Measurements from ENCODE around the gene MOCS3. TPM values are rescaled to one million over a fixed set of nuclear protein-coding genes. Genes with fewer than 3 reads are reported as not detected.

MOCS3 gene
- total and polyA plus RNA-seq, 8 donors: 0.89 to 7.0 (median 2.4) TPM; not detected in 1

DNA sequence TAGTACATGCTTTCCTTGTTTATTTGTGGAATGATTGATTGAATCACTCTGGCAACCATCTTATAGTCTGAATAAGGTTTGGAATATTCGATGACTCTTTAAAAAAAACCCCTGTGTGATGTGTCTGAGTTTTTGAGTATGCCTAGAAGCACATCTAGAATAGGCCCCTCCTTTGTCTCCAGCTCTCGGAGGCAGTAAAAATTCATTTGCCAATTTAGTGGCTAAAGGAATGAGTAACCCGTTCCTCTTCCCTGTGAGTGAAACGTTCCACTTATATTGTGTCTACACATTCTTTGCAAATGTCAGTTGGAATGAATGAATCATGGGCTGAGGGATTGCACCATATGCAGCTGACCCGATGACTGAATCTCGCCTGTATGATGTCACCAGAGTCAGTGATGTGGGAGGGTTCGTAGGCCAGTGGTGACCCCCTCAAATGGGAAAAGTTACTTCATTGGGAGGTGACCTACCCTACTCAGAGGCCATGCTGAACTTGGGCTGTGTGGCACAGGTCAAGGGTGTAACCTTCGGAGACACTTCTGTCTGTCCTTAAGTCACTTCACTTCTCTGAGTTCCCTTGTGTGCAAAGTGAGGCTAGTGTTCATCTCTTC lies 21.6 kb downstream of the MOCS3 start:
- Histone ChIP-seq H3K27ac (no peak overlapping the region), H3K27me3 (peaks cover 0 to 80% (median 4%) of the 10 kb centered on the region in 3 donors), H3K36me3 (no peaks in the 10 kb centered on the region), H3K4me1 (peaks cover 0 to 14% (median 13%) of the 10 kb centered on the region in 4 donors), H3K9me3 (no peaks in the 10 kb centered on the region), H3K4me3 (no peak overlapping the region)
- WGBS, 5 donors: 46 to 65% (median 61%) methylated on average over 8 of the region's 8 CpGs
- peak in 1 of 3 donors; percentile 58 for TF ChIP-seq POLR2AphosphoS5 (IDR thresholded peaks at IDR 0.05)
- TF ChIP-seq, protein P1, sequence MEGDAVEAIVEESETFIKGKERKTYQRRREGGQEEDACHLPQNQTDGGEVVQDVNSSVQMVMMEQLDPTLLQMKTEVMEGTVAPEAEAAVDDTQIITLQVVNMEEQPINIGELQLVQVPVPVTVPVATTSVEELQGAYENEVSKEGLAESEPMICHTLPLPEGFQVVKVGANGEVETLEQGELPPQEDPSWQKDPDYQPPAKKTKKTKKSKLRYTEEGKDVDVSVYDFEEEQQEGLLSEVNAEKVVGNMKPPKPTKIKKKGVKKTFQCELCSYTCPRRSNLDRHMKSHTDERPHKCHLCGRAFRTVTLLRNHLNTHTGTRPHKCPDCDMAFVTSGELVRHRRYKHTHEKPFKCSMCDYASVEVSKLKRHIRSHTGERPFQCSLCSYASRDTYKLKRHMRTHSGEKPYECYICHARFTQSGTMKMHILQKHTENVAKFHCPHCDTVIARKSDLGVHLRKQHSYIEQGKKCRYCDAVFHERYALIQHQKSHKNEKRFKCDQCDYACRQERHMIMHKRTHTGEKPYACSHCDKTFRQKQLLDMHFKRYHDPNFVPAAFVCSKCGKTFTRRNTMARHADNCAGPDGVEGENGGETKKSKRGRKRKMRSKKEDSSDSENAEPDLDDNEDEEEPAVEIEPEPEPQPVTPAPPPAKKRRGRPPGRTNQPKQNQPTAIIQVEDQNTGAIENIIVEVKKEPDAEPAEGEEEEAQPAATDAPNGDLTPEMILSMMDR (IDR thresholded peaks at IDR 0.05): no peak
- intact Hi-C loops (cut with DNase I; ENCODE audit: low total_unique reads): no loop called here
- no peak for DNase-seq

DNA sequence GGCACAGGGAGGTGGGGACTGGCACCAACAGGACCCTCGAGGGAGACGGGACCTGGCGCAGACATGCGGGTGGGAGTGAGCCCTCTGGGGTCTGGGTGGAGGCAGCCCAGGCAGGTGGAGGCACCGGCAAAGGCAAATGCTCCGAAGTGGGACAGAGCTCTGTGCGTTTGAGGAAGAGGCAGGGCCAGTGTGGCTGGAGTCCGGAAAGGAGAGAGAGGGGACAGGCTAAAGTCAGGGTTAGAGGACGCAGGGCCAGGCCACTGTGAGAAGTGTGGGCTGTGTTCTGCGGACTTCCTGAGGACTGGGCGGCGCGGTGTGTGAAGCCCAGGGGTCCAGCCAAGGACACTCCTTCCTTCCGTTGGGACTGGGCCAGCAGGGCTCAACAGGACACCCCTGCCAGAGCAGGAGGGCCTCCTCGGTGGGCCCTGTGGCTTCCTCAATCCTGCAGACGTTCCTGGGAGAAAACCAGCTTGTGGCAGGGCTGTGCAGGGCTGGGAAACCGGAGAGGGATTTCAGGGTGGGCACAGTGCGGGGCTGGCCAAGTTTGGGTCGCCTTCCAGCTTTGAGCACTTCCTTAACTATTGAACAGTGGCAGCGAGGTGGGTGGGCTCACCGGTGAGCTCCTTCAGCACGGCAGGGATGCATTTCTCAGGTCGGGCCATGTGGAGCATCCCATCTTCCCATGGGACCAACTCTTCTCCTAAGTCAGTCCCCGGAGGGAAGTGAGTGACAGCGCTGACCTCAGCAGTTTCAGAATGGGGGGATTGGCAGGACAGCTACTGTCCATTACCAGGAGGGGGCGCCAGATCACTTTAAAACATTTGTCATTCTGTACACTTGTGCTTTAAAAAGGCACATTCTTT lies 22.5 kb downstream of the MOCS3 start:
- Histone ChIP-seq H3K9me3 (no peaks in the 10 kb centered on the region), H3K4me1 (peaks cover 0 to 14% (median 13%) of the 10 kb centered on the region in 4 donors), H3K27me3 (peaks cover 0 to 82% (median 4%) of the 10 kb centered on the region in 3 donors), H3K27ac (no peak overlapping the region), H3K4me3 (no peak overlapping the region), H3K36me3 (no peaks in the 10 kb centered on the region)
- TF ChIP-seq POLR2AphosphoS5 (IDR thresholded peaks at IDR 0.05): no peak
- TF ChIP-seq, protein P1 (IDR thresholded peaks at IDR 0.05): peak in 5 of 7 experiments; percentile 22 to 80 (median 69)
- TF ChIP-seq POLR2A (IDR thresholded peaks at IDR 0.05): no peak
- peak; percentile 51 to 82 for DNase-seq
- intact Hi-C loops (cut with DNase I; ENCODE audit: low total_unique reads): no loop called here
- 45 to 58% (median 51%) methylated on average over 24 to 26 of the region's 26 CpGs for WGBS, 5 donors

GRCh38 chr20:50981714-50982048 lies 23.1 kb downstream of the MOCS3 start:
- 79 to 88% (median 83%) methylated on average over 3 of the region's 3 CpGs for WGBS, 5 donors
- TF ChIP-seq EP300 (IDR thresholded peaks at IDR 0.05) (no peak), POLR2A (IDR thresholded peaks at IDR 0.05) (no peak), POLR2AphosphoS5 (IDR thresholded peaks at IDR 0.05) (no peak)
- TF ChIP-seq, protein P1 (IDR thresholded peaks at IDR 0.05): no peak
- Histone ChIP-seq H3K4me1 (peaks cover 0 to 14% (median 13%) of the 10 kb centered on the region in 4 donors), H3K4me3 (no peak overlapping the region), H3K27me3 (peaks cover 0 to 82% (median 4%) of the 10 kb centered on the region in 3 donors), H3K27ac (no peak overlapping the region), H3K9me3 (no peaks in the 10 kb centered on the region), H3K36me3 (no peaks in the 10 kb centered on the region)
- DNase-seq: no peak
- intact Hi-C loops (cut with DNase I; ENCODE audit: low total_unique reads): no loop called here

GRCh38 chr20:50982363-50982762 lies 23.7 kb downstream of the MOCS3 start:
- DNase-seq: peak; percentile 60 to 81
- 8 to 25% (median 14%) methylated on average over 1 to 4 of the region's 4 CpGs for WGBS, 5 donors
- TF ChIP-seq POLR2AphosphoS5 (IDR thresholded peaks at IDR 0.05): no peak
- TF ChIP-seq, protein P1 (IDR thresholded peaks at IDR 0.05): no peak
- no peaks in the 10 kb centered on the region for H3K36me3 ChIP-seq
- no peak overlapping the region for H3K4me3 ChIP-seq
- H3K4me1 ChIP-seq: peaks cover 0 to 14% (median 13%) of the 10 kb centered on the region in 4 donors
- no peaks in the 10 kb centered on the region for H3K9me3 ChIP-seq
- intact Hi-C loops (cut with DNase I; ENCODE audit: low total_unique reads): no loop called here
- H3K27ac ChIP-seq: no peak overlapping the region
- peaks cover 0 to 77% (median 4%) of the 10 kb centered on the region in 3 donors for H3K27me3 ChIP-seq
